HG03432 (cell line): ENCODE data around the gene SGCE.

Source experiments
- ATAC-seq: cut with Tn5 transposase; IDR thresholded peaks from one replicate; pipeline ENCODE4 v1.9.1; 2021; ENCODE audit warnings: mild to moderate bottlenecking, moderate library complexity; ENCODE audit not compliant: unreplicated experiment

Gene SGCE

GRCh38 chr7:94630855-94631254 is 25.1 kb downstream of the SGCE start:
- peak; percentile 42 for ATAC-seq

- no peak for ATAC-seq
Observed at GRCh38 chr7:94623820-94624219, 32.1 kb downstream of the SGCE start.

- ATAC-seq: peak; percentile 6
Observed at GRCh38 chr7:94621120-94621519, 34.8 kb downstream of the SGCE start.

GRCh38 chr7:94620703-94621118 is 35.2 kb downstream of the SGCE start:
- ATAC-seq: peak; percentile 98

- no peak for ATAC-seq
Observed at GRCh38 chr7:94618126-94618525, 37.8 kb downstream of the SGCE start.

GRCh38 chr7:94616855-94617254 is 39.1 kb downstream of the SGCE start:
- no peak for ATAC-seq

GRCh38 chr7:94615666-94616065 is 40.3 kb downstream of the SGCE start:
- ATAC-seq: no peak

GRCh38 chr7:94612661-94613060 is 43.3 kb downstream of the SGCE start:
- no peak for ATAC-seq

GRCh38 chr7:94612253-94612652 is 43.7 kb downstream of the SGCE start:
- no peak for ATAC-seq

- no peak for ATAC-seq
Observed at GRCh38 chr7:94609561-94609960, 46.4 kb downstream of the SGCE start.

GRCh38 chr7:94605031-94605430 is 50.9 kb downstream of the SGCE start:
- ATAC-seq: peak; percentile 92

GRCh38 chr7:94602181-94602580 is 53.8 kb downstream of the SGCE start:
- no peak for ATAC-seq

GRCh38 chr7:94600267-94600666 is 55.7 kb downstream of the SGCE start:
- ATAC-seq: no peak

- ATAC-seq: no peak
Observed at GRCh38 chr7:94595717-94596116, 60.2 kb downstream of the SGCE start.

GRCh38 chr7:94594882-94595281 is 61.1 kb downstream of the SGCE start:
- ATAC-seq: no peak

GRCh38 chr7:94591176-94591575 is 64.8 kb downstream of the SGCE start:
- ATAC-seq: peak; percentile 82

GRCh38 chr7:94590526-94591162 is 65.3 kb downstream of the SGCE start:
- ATAC-seq: peak; percentile 36

- ATAC-seq: no peak
Observed at GRCh38 chr7:94588075-94588474, 67.9 kb downstream of the SGCE start.

- ATAC-seq: no peak
Observed at GRCh38 chr7:94584113-94584512, 71.8 kb downstream of the SGCE start.

- ATAC-seq: no peak
Observed at GRCh38 chr7:94580601-94581000, 75.3 kb downstream of the SGCE start.

- no peak for ATAC-seq
Observed at GRCh38 chr7:94579470-94579869, 76.5 kb downstream of the SGCE start.

GRCh38 chr7:94578614-94579013 is 77.3 kb downstream of the SGCE start:
- no peak for ATAC-seq

GRCh38 chr7:94577357-94577756 is 78.6 kb downstream of the SGCE start:
- no peak for ATAC-seq
